HG03045 (cell line): Measurements from ENCODE around the gene TSPAN32.

Source experiments
- ATAC-seq: cut with Tn5 transposase; IDR thresholded peaks from one replicate; pipeline ENCODE4 v1.9.1; 2021; ENCODE audit warnings: mild to moderate bottlenecking, moderate library complexity; ENCODE audit not compliant: unreplicated experiment

TSPAN32 gene

DNA sequence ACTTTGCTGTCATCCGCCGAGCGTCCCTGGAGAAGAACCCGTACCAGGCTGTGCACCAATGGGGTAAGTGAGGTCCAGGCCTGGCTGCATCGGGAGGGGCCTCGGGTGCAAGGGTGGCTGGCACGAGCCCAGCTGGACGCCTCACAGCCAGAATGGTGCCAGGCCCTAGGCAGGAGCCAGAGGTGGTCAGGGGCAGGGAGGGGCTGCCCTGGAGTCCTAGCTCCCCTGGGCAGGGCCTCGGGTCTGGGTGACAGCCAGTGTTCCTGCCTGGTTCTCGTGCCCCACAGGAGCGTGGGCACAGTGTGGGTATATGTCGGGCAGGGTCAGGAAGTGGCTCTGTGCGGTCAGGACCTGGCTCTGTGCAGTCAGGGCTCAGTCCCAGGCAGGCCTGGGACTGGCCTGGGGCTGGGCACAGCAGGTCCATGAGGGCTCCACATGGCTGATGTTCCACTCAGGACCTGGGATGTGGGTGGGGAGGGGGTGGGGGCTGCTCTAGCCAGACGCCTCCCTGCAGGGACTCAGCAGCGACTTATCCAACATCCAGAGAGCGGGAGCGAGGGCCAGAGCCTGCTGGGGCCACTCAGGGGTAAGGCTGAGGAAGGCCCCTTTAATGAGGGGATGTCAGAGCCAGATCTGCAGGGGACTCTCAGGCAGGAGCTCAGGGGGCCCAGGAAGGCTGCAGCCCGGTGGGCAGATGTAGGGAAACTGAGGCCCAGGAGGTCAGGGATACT lies 1.2 kb downstream of the TSPAN32 start:
- no peak for ATAC-seq

DNA sequence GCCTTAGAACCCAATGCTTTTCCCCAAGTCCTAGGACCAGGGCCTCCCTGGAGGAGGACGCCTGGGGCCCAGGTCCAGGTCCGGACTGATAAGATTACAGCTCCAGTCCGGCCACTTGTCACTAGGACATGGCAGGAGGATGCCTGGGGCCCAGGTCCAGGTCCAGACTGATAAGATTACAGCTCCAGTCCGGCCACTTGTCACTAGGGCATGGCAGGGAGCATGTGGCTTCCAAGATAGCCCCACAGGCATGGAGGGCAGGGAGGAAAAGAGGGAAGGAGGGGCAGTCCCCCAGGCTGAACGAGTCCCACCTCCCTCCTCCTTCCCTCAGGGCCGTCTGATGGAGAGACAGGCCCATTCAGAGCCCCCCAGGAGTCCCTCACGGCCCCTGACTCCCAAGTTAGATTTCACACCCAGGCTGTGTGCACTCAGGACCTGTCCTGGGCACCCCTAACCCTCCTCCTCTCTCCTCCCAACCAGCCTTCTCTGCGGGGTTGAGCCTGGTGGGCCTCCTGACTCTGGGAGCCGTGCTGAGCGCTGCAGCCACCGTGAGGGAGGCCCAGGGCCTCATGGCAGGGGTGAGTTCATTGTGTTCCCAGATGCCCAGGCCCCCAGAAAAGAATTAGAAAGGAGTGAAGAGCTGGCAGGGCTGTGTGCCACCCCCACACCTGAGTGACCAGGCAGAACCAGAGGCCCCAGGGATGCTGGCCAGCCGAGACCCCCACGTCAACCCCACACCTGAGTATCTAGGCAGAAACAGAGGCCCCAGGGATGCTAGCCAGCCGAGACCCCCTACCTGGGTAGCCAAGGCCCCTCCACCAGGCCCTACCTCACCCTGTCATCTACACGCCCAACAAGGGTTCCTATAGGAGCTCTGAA lies 2.1 kb downstream of the TSPAN32 start:
- no peak for ATAC-seq

DNA sequence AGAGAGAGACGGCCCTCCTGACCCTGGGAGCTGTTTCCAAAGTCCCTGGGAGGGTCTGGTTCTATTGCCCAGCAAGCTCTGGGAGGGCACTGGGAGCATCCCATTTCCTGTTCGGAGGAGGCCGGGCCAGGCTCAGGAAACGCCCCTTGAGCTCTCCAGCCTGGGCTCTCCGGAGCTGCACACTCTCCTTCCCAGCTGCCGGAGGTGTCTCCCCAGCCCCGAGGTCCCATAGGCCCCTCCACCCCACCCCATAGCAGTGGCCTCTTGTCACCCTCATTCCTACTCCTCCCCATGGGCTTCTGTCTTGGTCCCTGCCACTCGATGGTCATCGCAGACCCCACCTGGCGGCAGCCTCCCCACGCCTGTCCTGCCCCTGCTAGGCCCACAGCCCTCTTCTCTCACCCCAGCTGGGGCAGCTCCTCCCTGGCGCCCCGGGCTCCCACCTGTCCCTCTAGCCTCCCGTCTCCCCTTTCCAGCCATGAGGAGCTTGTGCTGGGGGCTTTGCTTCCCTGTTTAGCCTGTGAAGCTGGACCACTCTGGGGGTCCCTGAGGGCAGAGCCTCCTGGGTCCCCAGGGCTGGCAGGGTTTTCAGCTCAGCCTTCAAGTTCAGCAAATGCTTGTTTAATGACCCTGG lies 2.8 kb downstream of the TSPAN32 start:
- ATAC-seq: no peak

DNA sequence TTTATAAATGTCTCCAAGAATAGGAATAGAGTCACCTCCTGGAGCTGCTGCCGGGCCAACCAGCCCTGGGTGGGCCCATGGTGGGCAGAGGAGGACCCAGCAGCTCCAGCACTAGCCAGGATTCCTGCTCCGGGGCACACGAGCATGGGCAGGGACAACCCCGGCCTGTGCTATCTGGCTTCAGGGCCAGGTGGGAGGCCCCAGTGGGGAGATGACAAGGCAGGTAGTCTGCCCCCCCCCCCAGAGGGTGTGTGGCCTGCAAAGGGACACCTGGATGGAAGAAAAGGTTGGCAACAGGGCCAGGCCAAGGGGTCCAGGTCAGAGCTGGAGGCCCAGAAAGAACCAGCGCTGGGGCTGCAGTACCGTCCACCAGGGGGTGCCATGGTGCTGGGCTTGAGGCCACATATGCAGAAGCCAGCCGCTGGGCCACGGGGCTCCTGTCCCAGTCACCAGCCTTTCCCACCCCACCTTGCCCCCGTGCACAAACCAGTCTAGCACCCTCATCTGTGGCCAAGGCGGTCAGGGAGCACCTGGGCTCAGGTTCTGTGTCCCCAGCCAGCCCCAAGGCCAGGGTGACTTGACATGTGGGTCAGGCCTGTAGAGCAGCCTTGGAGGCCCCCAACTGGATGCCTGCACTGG lies 3.4 kb downstream of the TSPAN32 start:
- no peak for ATAC-seq

DNA sequence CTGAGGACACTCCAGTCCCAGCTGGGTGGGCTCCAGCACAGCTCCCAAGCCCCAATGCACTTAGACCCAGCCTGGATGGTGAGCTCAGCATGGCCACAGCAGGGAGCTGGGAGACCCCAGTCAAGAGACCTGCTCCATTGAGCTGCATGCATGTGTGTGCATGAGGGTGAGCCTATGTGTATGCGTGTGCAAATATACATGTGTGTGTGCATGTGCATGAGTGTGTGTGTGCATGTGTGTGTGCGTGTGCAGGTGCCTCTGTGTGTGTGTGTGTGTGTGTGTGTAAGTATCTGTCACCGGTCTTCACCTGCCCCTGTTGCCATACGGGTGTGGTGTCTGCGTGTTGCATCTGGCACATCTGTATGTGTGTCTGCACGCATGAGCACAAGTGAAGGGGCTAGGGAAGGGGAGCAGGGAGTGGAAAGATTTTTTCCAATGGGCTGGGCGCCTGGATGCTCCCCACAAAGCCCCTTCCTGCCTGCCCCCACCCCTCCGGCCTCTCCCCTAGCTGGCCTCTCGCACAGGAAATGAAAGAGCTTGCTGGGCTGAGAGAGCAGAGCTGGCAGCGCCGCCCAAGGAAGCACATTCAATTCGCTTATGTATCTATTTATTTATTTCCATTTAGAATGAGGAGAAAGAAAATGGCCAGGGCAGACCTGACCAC lies 4.1 kb downstream of the TSPAN32 start:
- no peak for ATAC-seq

DNA sequence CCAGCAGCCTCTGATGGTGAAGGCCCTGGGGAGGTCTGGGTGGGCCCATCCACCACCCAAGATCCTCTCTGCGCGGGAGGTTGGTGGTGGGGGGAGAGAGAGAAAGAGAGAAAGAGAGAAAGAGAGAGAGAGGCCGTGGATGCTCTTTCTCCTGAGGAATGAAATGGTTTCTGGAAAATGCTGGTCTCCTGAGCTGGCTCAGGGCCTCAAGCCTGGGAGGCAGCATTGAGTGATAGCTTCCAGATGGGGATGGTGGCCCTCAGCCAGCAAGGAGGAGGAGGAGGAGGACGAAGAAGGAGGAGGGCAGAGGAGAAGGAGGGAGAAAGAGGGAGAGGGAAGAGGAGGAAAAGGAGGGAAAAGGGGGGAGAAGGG lies 4.6 kb downstream of the TSPAN32 start:
- ATAC-seq: no peak

DNA sequence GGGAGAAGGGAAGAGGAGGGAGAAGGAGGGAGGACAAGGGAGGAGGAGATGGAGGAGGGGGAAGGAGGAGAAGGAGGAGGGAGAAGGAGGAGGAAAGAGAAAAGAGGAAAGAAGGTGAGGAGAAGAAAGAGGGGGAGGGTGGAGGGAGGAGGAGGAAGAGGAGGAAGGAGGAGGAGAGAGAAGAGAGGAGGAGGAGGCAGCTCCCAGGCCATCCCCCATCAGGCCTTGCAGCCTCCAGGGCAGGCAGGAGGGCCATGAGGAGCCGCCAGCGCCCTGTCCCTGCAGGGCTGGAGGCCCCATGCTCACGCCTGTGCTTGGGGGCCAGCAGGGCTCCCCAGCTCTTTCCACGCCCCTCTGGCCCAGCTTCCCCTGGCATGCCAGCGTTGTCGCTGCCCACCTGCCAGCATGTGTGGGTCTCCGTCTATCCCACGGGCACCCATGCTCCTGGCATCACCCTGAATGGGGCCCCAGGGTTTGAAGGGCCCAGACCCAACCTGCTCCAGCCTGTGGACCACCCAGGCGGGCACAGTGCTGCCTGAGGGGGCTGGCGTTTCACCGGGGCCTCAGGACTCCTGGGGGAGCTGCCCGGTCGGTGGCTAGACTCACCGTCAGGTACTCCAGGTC lies 5.2 kb downstream of the TSPAN32 start:
- no peak for ATAC-seq

DNA sequence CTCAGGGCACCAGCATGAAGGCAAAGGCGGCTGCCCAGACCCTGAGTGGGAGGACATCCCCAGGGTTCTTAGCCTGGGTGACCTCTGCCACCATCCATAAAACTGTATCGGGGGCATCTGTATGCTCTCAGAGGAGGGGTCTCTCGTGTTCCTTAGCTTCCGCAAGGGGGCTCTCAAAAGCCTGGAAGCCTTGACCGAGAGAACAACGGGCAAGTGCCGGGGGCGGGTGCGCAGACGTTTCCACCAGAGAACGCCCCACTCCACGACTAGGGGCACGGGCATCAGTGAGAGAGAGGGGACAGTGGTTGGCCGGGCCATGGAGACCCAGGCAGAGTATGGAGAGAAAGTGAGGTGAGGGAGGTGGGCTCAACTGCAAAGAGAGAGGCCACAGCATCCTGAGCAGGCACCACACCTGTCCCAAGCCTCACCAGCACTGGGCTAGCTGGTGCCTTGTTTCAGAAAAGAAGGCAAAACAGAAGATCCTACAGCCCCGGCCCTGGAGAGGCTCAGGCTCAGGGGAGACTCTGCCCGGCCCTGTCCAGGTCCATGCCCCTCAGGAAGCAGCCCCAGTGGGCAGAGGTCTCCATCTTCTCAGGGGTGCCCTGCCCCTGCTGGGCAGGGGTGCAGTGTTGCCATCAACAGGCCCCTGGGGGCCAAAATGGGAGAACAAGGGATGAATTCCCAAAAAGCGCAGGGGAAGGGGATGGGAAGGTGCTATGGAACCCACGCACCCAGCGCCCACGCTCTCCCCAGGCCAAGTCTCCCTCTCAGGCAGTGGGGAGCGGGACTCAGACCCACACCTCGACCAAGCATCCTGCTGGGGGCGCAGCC lies 5.9 kb downstream of the TSPAN32 start:
- no peak for ATAC-seq

DNA sequence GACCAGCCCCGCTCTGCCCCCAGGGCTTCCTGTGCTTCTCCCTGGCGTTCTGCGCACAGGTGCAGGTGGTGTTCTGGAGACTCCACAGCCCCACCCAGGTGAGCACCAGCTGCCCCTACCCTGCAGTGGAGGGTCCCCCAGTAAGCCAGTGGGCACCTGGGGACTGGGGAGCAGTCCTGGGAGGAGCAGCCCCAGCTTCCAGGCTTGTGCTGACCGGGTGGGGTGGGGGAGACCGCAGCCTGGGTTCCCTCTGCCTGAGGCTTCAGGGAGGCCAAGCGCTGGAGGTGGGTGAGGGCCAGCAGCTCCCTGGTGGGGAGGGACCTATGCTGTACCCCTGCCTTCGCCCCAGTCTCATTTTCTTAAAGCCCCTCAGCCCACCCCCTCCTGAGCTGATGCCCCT lies 6.9 kb downstream of the TSPAN32 start:
- no peak for ATAC-seq

DNA sequence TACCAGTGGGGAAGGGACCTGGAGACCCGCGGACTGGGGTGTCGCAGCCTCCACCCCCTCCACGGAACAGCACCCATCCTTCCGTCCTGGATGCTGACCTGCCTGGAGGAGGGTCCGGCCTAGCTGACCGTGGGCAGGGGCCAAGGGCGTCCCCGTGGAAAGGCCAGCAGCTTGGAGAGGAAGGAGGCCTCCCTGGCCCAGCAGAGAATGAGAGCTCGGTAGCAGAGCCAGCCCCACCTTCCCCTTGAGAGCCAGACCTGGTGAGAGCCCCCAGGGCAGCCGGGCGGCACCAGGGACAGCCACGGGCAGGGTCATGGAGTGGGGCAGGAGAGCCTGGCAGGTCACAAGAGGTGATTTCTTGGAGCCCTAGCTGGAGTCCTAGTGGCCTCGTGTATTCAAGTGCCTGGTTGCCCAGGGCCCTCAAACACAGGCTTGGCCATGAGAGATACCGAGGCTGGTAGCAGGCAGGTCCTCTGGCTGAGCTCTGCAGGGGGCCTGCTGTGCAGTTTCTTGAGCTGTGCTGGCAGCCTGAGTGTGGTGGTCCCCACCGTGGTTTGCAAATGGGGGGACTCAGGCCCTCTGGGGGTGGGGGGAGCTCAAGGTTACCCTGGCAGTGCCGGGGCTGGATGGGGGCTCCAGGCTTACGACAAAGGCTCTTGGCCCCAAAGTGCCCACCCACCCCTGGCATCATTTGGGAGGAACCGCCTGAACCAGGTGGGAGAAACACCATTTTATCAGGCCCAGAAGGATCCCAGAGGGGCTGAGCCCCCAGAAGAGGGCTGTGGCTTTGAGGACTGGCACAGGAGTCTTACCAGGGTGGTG lies 7.6 kb downstream of the TSPAN32 start:
- no peak for ATAC-seq

DNA sequence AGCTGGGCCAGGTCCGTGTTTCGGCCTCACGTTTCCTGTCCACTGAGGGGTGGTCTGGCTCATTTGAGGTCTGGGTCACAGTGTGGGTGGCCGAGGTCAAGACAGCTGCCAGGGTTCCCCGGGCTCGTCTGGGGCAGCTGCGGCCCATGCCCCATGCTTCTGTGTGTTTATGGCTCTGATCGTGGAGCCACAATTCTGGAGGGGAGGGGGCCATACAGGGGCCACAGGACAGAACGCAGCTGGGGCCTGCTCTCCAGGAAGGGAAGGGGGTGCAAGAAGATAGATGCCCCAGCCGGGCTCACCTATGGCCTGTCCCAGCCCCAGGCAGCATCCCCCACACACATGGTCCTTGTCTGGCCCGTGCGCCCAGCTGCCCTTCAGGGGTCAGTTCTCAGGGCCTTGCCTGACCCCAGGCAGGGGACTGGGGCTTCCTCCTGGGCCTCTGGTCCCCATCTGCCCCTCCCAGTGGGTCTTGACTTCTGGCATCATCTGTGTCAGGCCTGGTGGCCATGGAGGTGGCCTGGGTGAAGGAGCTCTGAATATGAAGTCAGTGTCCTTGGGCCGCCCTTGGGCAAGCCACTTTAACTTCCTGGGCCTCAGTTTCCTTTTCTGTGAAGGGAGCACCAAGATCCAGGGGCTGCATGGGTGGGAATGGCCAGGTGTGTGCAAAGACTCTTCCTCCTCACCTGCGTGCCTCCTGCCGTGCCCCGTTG lies 8.4 kb downstream of the TSPAN32 start:
- ATAC-seq: no peak

DNA sequence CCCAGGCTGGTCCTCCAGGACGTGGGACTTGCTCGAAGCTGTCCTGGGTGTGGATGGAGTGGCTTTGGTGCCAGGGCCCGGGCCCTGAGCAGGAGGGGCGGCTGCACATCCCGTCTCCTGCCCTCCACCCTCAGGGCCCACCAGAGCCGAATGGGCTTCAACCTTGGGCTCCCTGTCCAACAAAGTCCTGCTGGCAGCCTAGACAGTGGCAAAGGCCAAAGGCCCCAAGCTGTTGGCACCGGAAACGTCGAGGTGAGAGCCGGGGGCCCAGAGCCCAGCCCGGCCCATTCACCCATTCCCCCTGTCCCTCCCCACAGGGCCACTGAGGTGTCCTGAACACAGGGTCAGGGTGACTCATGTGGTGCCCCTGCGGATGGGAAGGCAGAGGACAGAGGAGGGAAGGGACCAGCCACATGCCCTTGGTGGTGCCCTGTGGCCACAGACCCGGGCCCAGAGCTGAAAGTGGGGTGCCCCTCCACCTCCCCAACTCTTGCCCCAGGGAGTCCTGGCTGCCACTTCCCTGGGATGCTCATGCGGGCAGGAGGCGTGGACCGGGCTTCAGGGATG lies 9.1 kb downstream of the TSPAN32 start:
- ATAC-seq: no peak

DNA sequence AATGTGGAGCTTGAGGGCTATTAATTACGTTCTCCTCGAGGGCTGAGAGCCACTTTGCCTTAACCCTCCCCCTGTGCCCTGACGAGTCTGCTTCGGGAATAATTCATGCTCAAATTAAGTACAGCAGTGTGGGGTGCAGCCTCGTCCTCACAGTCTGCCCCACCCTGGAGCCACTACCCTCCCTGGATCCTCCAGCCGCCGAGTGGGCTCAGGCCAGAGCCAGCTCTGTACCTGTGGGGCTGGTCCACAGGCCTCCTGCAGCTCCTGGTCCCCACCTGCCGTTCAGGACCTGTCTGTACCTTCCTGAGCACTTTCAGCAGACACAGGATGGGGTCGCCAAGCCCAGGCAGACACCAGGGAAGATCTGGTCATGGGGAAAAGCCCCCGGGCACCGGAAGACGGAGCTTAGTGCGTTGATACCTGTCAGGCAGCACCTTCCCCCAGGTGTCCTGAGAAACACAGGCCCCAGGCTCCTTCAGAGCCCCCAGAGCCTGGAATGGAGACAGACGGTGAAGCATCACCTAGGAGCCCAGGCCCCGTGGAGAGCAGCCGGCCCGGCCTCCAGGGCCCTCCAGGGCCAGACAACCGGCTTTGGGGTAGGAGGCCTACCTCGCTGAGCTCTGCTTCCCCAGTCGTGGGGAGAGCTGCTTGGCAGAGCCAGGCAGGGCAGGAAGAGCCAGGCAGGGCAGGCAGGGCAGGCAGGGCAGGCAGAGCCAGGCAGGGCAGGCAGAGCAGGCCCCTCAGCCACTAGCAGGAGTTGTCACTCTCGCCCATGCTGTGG lies 9.7 kb downstream of the TSPAN32 start:
- no peak for ATAC-seq

DNA sequence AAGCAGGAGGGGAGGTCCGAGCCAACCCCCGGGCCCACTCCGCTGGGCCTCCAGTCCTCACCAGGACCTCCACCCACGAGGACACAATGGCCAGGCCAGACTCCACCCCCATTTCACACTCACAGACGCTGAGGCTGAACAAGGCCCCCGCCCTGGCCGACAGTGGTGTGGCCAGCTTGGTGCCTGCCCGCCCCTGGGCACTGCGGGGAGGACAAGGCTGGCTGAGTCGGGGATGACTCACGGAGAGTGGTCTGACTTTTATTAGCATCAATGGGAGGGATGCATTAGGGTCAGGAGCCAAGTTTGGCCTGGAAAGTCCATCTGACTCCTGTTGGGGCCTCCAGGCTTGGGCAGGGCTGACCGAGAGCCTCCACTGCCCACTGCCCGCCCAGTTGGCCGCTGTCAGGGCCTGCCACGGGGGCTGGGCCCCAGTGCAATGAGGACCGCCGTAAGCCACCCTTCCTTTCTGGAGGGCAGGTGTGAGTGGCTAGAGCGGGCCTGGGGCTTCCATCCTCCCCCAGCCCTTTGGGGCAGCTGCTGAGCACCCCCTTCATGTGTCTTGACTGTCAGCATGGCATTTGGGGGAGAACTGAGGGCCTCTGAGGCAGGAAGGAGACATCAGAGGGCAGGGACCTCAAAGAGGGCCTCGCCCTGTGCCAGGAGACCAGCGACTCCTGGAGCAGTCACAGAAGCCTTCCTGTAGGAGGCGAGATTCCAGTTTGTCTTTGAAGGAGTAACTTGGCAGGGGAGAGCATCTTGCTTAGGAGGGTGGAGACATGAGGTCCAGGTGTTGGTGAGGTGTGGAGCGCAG lies 10.6 kb downstream of the TSPAN32 start:
- no peak for ATAC-seq

DNA sequence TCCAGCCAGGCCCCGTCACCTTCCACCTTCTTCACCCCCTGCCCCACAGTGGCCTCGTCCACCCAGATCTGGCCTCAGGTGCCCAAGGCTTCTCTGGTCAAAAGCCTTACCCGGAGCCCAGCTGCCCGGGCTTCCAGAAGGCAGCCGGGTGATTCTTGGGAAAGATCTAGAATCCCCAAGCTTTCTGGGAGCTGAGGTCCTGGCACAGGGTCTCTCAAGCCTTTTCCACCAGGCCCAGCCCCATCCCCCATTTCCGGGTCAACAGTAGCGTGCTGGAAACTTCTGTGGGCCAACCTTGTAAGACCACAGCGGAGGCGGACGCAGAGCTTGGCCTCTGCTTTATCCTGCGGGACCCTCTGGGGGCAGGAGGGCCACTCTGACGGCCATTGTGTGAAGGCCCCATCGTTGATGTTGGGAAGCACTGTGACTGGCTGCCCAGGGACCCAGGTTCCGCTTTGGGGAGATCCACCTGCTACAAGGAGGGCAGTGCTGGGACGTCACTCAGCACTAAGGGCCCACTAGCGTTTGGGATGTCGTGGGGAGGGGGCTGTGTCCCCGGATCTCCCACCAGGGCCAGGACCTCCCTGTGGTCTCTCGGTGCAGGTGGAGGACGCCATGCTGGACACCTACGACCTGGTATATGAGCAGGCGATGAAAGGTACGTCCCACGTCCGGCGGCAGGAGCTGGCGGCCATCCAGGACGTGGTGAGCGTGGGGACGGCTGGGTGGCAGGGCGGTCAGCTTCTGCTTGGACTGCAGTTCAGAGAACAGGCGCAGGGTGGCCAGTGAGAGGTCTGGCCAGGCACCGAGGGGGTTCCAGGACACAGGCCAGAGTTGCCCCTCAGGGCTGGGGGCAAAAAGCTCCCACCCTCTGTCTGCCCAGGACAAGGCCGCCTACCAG lies 11.5 kb downstream of the TSPAN32 start:
- ATAC-seq: no peak
